Rectal smooth muscle tissue (tissue), 1 donor: ENCODE measurements around the gene RASA4.
A peak's percentile ranks its signal among the peaks of the same experiment; 100 is the strongest.
"Not testable (repeated sequence)": the region's sequence is repeated elsewhere in the genome, so short reads cannot be mapped to it uniquely, and the experiment has no call there.

Experiments
- H3K27ac ChIP-seq: one replicate; pipeline ENCODE4 v1.7.0; 2013; ENCODE audit warnings: low read depth, low read length, inconsistent platforms
- H3K27me3 ChIP-seq: one replicate; pipeline ENCODE4 v1.7.0; 2013; ENCODE audit warnings: low read length; ENCODE audit not compliant: control insufficient read depth, insufficient read depth
- H3K36me3 ChIP-seq: one replicate; pipeline ENCODE4 v1.7.0; 2013; ENCODE audit warnings: low read length; ENCODE audit not compliant: control insufficient read depth, insufficient read depth
- H3K4me1 ChIP-seq: one replicate; pipeline ENCODE4 v1.7.0; 2013; ENCODE audit warnings: low read length; ENCODE audit not compliant: control insufficient read depth, insufficient read depth
- H3K4me3 ChIP-seq: one replicate; pipeline ENCODE4 v1.7.0; 2013; ENCODE audit warnings: low read length
- H3K9ac ChIP-seq: one replicate; pipeline ENCODE4 v1.7.0; 2013; ENCODE audit warnings: low read length

The RASA4 gene

GRCh38 chr7:102596036-102596435 lies 20.5 kb downstream of the RASA4 start:
- H3K4me3 ChIP-seq, H3K4me1 ChIP-seq, H3K9ac ChIP-seq, H3K27ac ChIP-seq, H3K36me3 ChIP-seq, H3K27me3 ChIP-seq: not testable (repeated sequence)

DNA sequence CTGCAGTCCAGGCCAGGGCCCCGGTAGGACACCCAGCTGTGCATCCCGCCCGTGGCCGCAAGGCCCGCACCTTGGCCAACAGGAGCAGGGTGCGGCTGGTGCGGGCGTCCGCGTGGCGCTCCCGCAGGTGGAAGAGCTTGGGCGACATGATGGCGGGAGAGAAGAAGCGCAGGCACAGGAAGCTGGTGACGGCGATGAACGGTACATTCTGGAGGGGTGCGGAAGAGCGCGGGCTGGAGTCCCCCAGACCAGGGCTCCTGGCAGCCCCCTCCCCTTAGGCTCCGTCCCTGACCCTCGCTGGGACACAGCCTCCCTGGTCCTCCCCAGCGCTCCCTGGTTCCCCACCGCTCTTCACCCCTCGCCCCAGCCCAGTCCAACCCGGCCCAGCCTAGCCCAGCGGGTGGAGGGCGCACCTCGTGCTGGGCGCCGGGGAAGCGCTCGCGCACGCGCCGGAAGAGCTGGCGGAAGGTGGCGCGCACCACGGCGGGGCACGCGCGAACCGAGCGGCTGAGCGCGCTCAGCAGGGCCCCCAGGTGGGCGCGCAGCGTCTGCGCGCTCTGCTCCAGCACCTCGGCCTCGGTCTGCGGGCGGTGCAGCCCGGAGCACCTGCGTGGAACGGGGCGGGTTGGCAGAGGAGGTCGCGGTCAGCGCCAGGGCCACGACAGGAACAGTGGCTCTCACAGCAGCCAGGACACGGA lies 22.8 kb downstream of the RASA4 start:
- H3K9ac ChIP-seq, H3K4me3 ChIP-seq, H3K27ac ChIP-seq, H3K36me3 ChIP-seq, H3K27me3 ChIP-seq, H3K4me1 ChIP-seq: not testable (repeated sequence)

- H3K4me1 ChIP-seq, H3K4me3 ChIP-seq, H3K27me3 ChIP-seq, H3K9ac ChIP-seq, H3K27ac ChIP-seq, H3K36me3 ChIP-seq: not testable (repeated sequence)
Observed at GRCh38 chr7:102592477-102593019, 24.0 kb downstream of the RASA4 start.

- H3K36me3 ChIP-seq, H3K4me1 ChIP-seq, H3K27me3 ChIP-seq, H3K27ac ChIP-seq, H3K9ac ChIP-seq, H3K4me3 ChIP-seq: not testable (repeated sequence)
Observed at GRCh38 chr7:102589857-102590256, 26.7 kb downstream of the RASA4 start.

- H3K4me1 ChIP-seq, H3K27ac ChIP-seq, H3K9ac ChIP-seq, H3K27me3 ChIP-seq, H3K36me3 ChIP-seq, H3K4me3 ChIP-seq: not testable (repeated sequence)
Observed at GRCh38 chr7:102583495-102583894, 33.1 kb downstream of the RASA4 start.

DNA sequence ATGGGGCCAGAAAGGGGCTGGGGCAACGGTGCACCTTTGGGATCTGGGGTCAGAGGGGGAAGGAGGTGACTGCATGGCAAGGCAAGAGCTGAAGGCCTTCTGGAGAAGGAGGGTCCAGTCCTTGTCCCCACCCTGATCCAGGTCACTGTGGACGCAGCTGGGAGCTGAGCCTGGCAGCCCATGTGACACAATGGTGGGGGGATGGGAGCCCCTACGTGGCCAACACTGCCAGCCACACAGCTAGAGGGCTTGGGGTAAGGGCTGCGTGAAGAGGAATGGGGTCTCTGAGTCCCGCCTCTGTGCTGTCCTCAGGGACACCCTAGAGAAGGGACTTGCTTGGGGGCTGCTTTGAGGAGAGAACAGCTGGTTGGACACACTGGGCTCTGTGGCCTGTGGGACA lies 34.8 kb downstream of the RASA4 start:
- H3K27me3 ChIP-seq, H3K4me3 ChIP-seq, H3K4me1 ChIP-seq, H3K27ac ChIP-seq, H3K36me3 ChIP-seq, H3K9ac ChIP-seq: not testable (repeated sequence)

- H3K36me3 ChIP-seq, H3K27me3 ChIP-seq, H3K4me1 ChIP-seq: not testable (repeated sequence)
Observed at GRCh38 chr7:102578486-102578885, 38.1 kb downstream of the RASA4 start.

DNA sequence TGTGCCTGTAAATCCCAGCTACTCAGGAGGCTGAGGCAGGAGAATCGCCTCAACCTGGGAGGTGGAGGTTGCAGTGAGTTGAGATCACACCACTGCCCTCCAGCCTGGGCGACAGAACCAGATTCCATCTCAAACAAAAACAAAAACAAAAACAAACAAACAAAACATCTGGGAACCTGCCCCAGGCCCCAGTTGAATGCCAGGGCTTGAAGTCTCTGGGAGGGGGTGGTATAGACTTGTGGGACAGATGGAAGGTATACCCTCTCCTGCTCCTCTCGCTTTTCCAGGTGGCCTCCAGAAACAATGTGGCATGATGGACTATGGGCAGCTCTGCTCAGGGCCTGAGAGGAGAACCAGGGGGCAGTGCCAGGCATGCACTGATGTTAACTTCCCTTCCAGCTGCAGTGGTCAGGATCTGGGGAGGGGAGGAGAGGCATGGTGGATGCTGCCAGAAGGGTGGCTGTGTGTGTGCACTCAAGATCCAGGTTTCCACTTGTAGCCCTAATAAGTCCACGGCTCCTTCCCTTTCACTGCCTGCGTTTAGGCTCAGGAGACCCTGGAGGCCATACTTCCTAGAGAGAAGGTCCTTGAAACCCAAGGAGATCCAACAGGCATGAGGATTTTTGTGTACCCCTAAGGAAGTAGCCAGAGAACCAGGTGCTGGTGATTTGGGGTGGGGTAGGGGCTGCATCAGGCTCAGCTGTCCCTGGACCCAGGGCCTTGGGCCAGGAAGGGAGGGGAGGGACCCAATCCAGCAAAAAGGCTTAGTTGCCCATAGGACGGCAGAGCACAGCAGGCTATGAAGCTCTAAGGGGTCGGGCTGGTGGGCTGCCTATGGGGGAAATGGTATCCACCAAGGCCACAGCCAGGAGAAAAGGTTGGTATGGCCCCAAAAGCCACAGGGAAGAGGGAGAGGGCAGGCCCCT lies 39.0 kb downstream of the RASA4 start:
- not testable (repeated sequence) for H3K27ac ChIP-seq, H3K4me3 ChIP-seq, H3K9ac ChIP-seq, H3K36me3 ChIP-seq, H3K27me3 ChIP-seq, H3K4me1 ChIP-seq

More at GRCh38 chr7:102578486-102578885, 38.1 kb downstream of the RASA4 start:
- H3K4me3 ChIP-seq, H3K27ac ChIP-seq, H3K9ac ChIP-seq: not testable (repeated sequence)

- not testable (repeated sequence) for H3K36me3 ChIP-seq, H3K27me3 ChIP-seq
Observed at GRCh38 chr7:102576363-102576762, 40.2 kb downstream of the RASA4 start.

DNA sequence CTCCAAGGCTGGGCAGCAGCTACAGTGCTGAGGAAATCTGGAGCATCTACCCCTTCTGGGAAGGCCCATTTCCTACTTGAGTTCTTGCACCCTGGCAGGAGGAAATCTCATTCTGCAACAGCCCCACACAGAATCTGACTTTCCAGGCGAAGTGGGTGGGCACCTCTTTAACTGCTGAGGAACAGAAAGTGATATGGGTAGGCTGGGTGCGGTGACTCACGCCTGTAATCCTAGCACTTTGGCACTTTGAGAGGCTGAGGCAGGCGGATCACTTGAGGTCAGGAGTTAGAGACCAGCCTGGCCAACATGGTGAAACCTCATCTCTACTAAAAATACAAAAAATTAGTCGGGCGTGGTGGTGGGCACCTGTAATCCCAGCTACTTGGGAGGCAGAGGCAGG lies 41.9 kb downstream of the RASA4 start:
- not testable (repeated sequence) for H3K4me1 ChIP-seq, H3K9ac ChIP-seq, H3K4me3 ChIP-seq, H3K27ac ChIP-seq, H3K27me3 ChIP-seq, H3K36me3 ChIP-seq

More at GRCh38 chr7:102576363-102576762, 40.2 kb downstream of the RASA4 start:
- not testable (repeated sequence) for H3K27ac ChIP-seq, H3K4me1 ChIP-seq, H3K4me3 ChIP-seq, H3K9ac ChIP-seq

GRCh38 chr7:102572261-102573239 lies 44.0 kb downstream of the RASA4 start, which contains the start of gene POLR2J3:
POLR2J3 (minus strand) TSS chr7:102572583; CDS start chr7:102572521, 62 bp downstream.
- peak within 1 kb of the TSS; percentile 66 for H3K27ac ChIP-seq
- peak within 1 kb of the TSS; percentile 68 for H3K9ac ChIP-seq
- H3K36me3 ChIP-seq: not testable (repeated sequence)

DNA sequence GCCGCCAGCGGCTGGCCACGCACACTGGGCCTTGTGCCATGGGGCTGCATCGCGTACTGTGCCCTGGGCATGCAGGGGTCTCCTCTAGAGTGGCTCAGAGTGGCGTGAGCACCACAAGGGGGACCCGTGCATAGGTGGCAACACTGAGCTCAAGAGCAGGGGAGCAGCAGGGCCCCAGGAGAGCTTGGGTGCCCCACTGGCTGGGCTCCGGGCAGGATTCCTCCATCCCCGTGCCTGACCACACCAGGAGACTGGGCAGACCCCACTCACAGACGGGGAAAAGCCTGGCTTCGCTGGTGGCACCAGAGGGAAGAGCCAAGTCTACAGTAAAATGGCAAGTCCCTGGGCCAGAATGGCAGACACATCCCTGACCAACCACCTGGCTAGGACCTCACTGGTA lies 47.9 kb downstream of the RASA4 start:
- H3K27me3 ChIP-seq, H3K36me3 ChIP-seq, H3K27ac ChIP-seq, H3K4me3 ChIP-seq, H3K4me1 ChIP-seq, H3K9ac ChIP-seq: not testable (repeated sequence)

More at GRCh38 chr7:102572261-102573239, 44.0 kb downstream of the RASA4 start, which contains the start of gene POLR2J3:
- not testable (repeated sequence) for H3K4me1 ChIP-seq, H3K27me3 ChIP-seq
- peak within 1 kb of the TSS; percentile 78 for H3K4me3 ChIP-seq
